Left lung (tissue), 10 donors: ENCODE results near the gene CNKSR2. TPM values are rescaled to one million over a fixed set of nuclear protein-coding genes. Genes with fewer than 3 reads are reported as not detected.

Experiments
- ATAC-seq: fragments of 200-7000 bp; cut with Tn5 transposase; one replicate; pipeline ENCODE4 v1.9.1; 2020; ENCODE audit warnings: moderate library complexity
- DNase-seq, 4 donors: peaks; one replicate each; pipeline ENCODE4 v3.0.0-alpha.2; 2013 to 2020
- H3K27ac ChIP-seq, 2 donors: fragments of 200-600 bp; sonication (generic) in 1 of 2; one replicate each; pipeline versions ENCODE4 v1.5.0 to v1.8.0; 2020 to 2021
- H3K27me3 ChIP-seq, 2 donors: fragments of 200-600 bp; sonication (generic) in 1 of 2; one replicate each; pipeline versions ENCODE4 v1.5.0 to v1.8.0; 2020 to 2021
- H3K36me3 ChIP-seq, 2 donors: fragments of 200-600 bp; sonication (generic) in 1 of 2; one replicate each; pipeline versions ENCODE4 v1.5.0 to v1.8.0; 2020 to 2021
- H3K4me1 ChIP-seq, 2 donors: fragments of 200-600 bp; one replicate each; pipeline ENCODE4 v1.8.0; 2021
- H3K4me3 ChIP-seq, 2 donors: fragments of 200-600 bp; sonication (generic) in 1 of 2; one replicate each; pipeline versions ENCODE4 v1.5.0 to v1.8.0; 2020 to 2021; ENCODE audit warnings: mild to moderate bottlenecking in 1 of 2
- H3K9me3 ChIP-seq, 2 donors: fragments of 200-600 bp; sonication (generic) in 1 of 2; one replicate each; pipeline versions ENCODE4 v1.5.0 to v1.8.0; 2020 to 2021
- CTCF ChIP-seq, 2 donors: fragments of 200-600 bp; sonication (generic) in 1 of 2; IDR thresholded peaks; one replicate each; pipeline versions ENCODE4 v1.5.0 to v1.8.0; 2021; ENCODE audit warnings: antibody characterized with exemption in 2 of 2
- intact Hi-C, 2 donors: fragments of 100-400 bp; cut with DNase I; formaldehyde crosslinking; loops; one replicate each; pipeline versions ENCODE4 v1.11.2 to v1.14.2; 2022
- polyA plus RNA-seq, 6 donors: library from polyadenylated mRNA; unstranded; fragments of 120-200 nt; gene quantifications; one replicate each; pipeline ENCODE4 v1.2.1, GENCODE V29; 2013; ENCODE audit not compliant: insufficient read length in 6 of 6
- total RNA-seq, 2 donors: library from RNA; stranded (reverse); fragmentation: NEBNext Ultra II Directional; extraction: Animal tissue kit (Norgen Biotek cat#: 25700); gene quantifications; one replicate each; pipeline ENCODE4 v1.2.1, GENCODE V29; 2021
- donor health status: DM: no; HTN: yes; CAD: no.
- donor health status: DM: no; HTN: no; CAD: no.

The CNKSR2 gene
- total and polyA plus RNA-seq, 8 donors, result 3.8 to 14.9 (median 9.8) TPM

- H3K4me1 ChIP-seq, result no peaks in the 10 kb centered on the region
- H3K36me3 ChIP-seq, result no peaks in the 10 kb centered on the region
- H3K27ac ChIP-seq, result no peak overlapping the region
- H3K27me3 ChIP-seq, result no peaks in the 10 kb centered on the region
- DNase-seq, result no peak
- intact Hi-C loops, result no loop called here
- no peaks in the 10 kb centered on the region for H3K9me3 ChIP-seq
- no peak overlapping the region for H3K4me3 ChIP-seq
- TF ChIP-seq CTCF (IDR thresholded peaks at IDR 0.05), result no peak
- ATAC-seq, result no peak
Measured at GRCh38 chrX:21412883-21413282, 38.7 kb downstream of the CNKSR2 start.

GRCh38 chrX:21427086-21427485 is 52.9 kb downstream of the CNKSR2 start:
- Histone ChIP-seq H3K27me3 (no peaks in the 10 kb centered on the region), H3K4me3 (no peak overlapping the region), H3K36me3 (no peaks in the 10 kb centered on the region), H3K27ac (no peak overlapping the region), H3K4me1 (no peaks in the 10 kb centered on the region), H3K9me3 (no peaks in the 10 kb centered on the region)
- no peak for TF ChIP-seq CTCF (IDR thresholded peaks at IDR 0.05)
- ATAC-seq, result no peak
- intact Hi-C loops, result no loop called here
- no peak for DNase-seq

- Histone ChIP-seq H3K4me1 (no peaks in the 10 kb centered on the region), H3K27ac (no peak overlapping the region), H3K27me3 (peaks cover 0 to 4% of the 10 kb centered on the region in 2 donors), H3K36me3 (no peaks in the 10 kb centered on the region), H3K4me3 (no peak overlapping the region), H3K9me3 (no peaks in the 10 kb centered on the region)
- intact Hi-C loops, result no loop called here
- no peak for ATAC-seq
- TF ChIP-seq CTCF (IDR thresholded peaks at IDR 0.05), result no peak
- peak in 2 of 4 donors; percentile 7 to 14 for DNase-seq
Measured at GRCh38 chrX:21437036-21437435, 62.8 kb downstream of the CNKSR2 start.

- Histone ChIP-seq H3K9me3 (no peaks in the 10 kb centered on the region), H3K4me3 (no peak overlapping the region), H3K27ac (no peak overlapping the region), H3K27me3 (peaks cover 0 to 4% of the 10 kb centered on the region in 2 donors), H3K36me3 (no peaks in the 10 kb centered on the region), H3K4me1 (no peaks in the 10 kb centered on the region)
- DNase-seq (no peak), ATAC-seq (no peak)
- intact Hi-C loops, result no loop called here
- no peak for TF ChIP-seq CTCF (IDR thresholded peaks at IDR 0.05)
Measured at GRCh38 chrX:21438792-21439191, 64.6 kb downstream of the CNKSR2 start.

GRCh38 chrX:21440911-21441310 is 66.7 kb downstream of the CNKSR2 start:
- no peak for TF ChIP-seq CTCF (IDR thresholded peaks at IDR 0.05)
- no peaks in the 10 kb centered on the region for H3K9me3 ChIP-seq

More at GRCh38 chrX:21440911-21441310, 66.7 kb downstream of the CNKSR2 start:
- Histone ChIP-seq H3K27ac (no peak overlapping the region), H3K4me3 (no peak overlapping the region), H3K36me3 (no peaks in the 10 kb centered on the region), H3K27me3 (peaks cover 0 to 4% of the 10 kb centered on the region in 2 donors), H3K4me1 (no peaks in the 10 kb centered on the region)
- ATAC-seq, result no peak
- intact Hi-C loops, result no loop called here
- no peak for DNase-seq
